ENCODE data around the gene SSR4. TPM values are rescaled to one million over a fixed set of nuclear protein-coding genes. Genes with fewer than 3 reads are reported as not detected.

SSR4 gene
- total RNA-seq, 2 experiments from 2014 or later = 158 to 162 TPM

DNA sequence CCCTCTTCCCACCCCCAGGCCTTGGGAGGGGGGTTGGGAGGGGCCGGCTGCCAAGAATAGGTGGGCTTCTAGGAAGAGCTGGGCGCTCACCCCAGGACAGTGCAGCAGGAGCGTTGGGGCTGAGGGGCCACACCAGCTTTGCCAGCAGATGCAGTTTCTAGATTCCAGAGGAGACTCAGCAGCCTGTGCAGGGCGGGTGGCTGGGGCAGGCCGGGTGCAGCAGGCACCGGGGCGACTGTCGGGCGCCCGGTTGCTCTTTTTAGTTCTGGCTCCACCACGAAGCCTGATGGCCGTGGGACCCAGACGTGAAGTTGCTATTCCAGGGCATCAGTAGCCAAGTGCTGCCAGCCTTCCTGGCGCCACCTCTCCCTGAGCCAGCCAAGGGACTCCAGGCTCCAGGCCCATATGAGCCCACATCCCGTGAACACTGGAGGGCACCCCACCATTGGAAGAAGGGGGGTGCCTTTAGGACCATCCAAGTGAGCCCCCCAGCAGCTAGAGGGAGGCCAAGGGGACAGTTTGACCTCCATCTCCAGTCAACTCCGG, 5.8 kb downstream of the SSR4 start:
- Mint-ChIP-seq H3K4me1 (peaks cover 6% of the 10 kb centered on the region), H3K27me3 (no peaks in the 10 kb centered on the region), H3K36me3 (peaks cover 7% of the 10 kb centered on the region), H3K27ac (no peak overlapping the region), H3K9me3 (no peaks in the 10 kb centered on the region), H3K4me3 (no peak overlapping the region)
- ATAC-seq (ENCODE audit: low read depth) (no peak), DNase-seq (no peak)
- POLR2A ChIA-PET = no interaction called here

DNA sequence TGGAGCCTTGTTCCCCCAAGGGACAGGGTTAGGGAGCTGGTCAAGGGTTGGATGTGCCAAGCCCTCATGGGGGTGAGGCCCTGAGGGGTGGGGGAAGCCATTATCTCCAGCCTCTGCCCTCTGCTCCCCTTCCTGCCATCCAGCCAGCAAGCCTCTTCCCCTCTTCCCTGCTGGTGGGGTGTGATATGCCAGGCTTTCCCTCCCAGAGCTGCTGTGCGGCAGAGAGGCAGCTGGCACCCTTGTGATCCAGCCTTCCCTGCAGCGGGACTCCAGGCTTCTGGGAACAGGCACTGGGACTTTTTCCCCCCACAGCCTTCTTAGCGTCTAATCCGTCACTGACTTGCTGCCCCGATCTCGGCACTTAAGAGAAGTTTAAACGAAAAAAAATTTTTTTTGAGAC, 6.3 kb downstream of the SSR4 start:
- Mint-ChIP-seq H3K9me3 (no peaks in the 10 kb centered on the region), H3K4me1 (peaks cover 6% of the 10 kb centered on the region), H3K36me3 (peaks cover 7% of the 10 kb centered on the region), H3K4me3 (no peak overlapping the region), H3K27me3 (no peaks in the 10 kb centered on the region), H3K27ac (no peak overlapping the region)
- ATAC-seq (ENCODE audit: low read depth) = no peak
- DNase-seq = no peak
- POLR2A ChIA-PET = no interaction called here

GRCh38 chrX:153801669-153802068, 7.2 kb downstream of the SSR4 start:
- H3K36me3 Mint-ChIP-seq = peaks cover 3% of the 10 kb centered on the region
- POLR2A ChIA-PET = no interaction called here

GRCh38 chrX:153802513-153803045, 8.1 kb downstream of the SSR4 start:
- Mint-ChIP-seq H3K4me3 (no peak overlapping the region), H3K27ac (no peak overlapping the region), H3K4me1 (no peaks in the 10 kb centered on the region), H3K27me3 (no peaks in the 10 kb centered on the region), H3K9me3 (no peaks in the 10 kb centered on the region), H3K36me3 (peaks cover 3% of the 10 kb centered on the region)
- no peak for DNase-seq
- no peak for ATAC-seq (ENCODE audit: low read depth)
- POLR2A ChIA-PET = no interaction called here

More at GRCh38 chrX:153801669-153802068, 7.2 kb downstream of the SSR4 start:
- no peak for ATAC-seq (ENCODE audit: low read depth)
- no peak overlapping the region for H3K4me3 Mint-ChIP-seq
- H3K27me3 Mint-ChIP-seq = no peaks in the 10 kb centered on the region
- H3K9me3 Mint-ChIP-seq = no peaks in the 10 kb centered on the region
- no peak for DNase-seq
- no peaks in the 10 kb centered on the region for H3K4me1 Mint-ChIP-seq
- no peak overlapping the region for H3K27ac Mint-ChIP-seq

DNA sequence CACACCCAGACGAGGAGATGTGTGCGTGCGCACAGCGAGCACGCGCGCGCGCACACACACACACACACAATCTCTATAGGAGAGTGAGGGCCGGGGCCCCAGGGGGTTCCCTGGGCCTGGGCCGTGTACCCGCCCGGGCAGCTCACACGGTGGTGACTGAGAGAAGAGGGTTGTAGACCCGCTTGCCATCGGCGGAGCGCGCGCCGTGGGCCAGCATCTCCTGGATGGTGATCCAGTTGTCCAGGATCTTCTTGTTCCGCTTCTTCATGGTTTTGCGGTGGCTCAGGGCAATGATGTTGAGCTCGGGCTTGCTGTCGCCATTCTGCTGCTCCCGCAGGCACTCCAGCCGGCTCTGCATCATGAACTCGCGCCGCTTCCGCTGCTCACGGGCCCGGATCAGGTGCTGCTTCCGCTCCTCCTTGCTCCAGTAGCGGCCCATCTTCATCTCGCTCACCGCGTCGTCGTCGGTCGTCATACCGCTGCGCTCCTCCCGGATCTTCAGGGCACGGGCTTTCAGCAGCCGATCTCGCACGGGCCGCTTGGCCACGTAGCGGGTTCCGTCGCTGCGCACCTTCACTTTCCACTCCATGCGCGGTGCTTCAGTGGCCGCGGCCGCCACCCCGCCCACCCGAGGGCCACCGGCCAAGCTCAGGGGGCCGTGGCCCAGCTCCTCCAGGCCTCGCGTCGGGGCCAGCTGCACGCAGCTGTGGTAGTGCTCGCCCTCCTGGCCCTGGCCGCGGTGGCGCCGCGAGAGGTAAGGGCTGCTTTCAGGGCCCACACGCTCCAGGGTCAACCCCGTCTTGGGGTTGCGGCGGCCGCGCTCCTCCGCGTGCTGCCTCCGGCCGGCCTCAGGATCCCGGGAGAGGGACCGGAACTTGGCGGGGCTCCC, 9.0 kb downstream of the SSR4 start:
- Mint-ChIP-seq H3K36me3 (no peaks in the 10 kb centered on the region), H3K4me3 (no peak overlapping the region), H3K4me1 (no peaks in the 10 kb centered on the region), H3K27me3 (no peaks in the 10 kb centered on the region), H3K9me3 (no peaks in the 10 kb centered on the region), H3K27ac (no peak overlapping the region)
- DNase-seq = no peak
- ATAC-seq (ENCODE audit: low read depth) = no peak
- POLR2A ChIA-PET = no interaction called here

DNA sequence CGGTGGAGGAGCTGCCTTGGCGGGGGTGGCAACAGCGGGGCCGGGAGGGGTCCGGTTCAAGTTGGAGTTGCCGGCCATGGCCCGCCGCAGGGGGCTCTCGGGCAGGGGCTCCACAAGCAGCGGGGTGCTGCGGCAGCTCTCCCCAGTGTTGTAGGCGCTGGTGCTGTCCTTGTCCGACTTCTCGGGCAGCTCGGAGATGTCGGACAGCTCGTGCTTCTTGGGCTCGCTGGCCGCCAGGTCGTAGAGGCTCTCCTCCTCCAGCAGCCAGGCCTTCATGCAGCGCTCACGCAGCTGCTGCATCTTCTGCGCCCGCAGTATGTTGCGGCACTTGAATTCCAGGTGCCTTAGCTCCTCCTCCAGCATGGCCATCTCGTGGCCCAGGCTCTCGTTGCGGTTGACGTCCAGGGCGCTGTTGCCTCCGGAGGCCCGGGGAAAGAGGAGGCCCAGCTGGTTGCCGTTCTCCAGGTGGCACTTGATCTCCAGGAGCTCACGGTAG, 9.7 kb downstream of the SSR4 start:
- no peak for DNase-seq
- ATAC-seq (ENCODE audit: low read depth) = no peak
- H3K27ac Mint-ChIP-seq = no peak overlapping the region
- no peaks in the 10 kb centered on the region for H3K4me1 Mint-ChIP-seq
- no peaks in the 10 kb centered on the region for H3K27me3 Mint-ChIP-seq
- H3K9me3 Mint-ChIP-seq = no peaks in the 10 kb centered on the region
- no peak overlapping the region for H3K4me3 Mint-ChIP-seq
- POLR2A ChIA-PET = no interaction called here
- H3K36me3 Mint-ChIP-seq = no peaks in the 10 kb centered on the region

- Mint-ChIP-seq H3K36me3 (no peaks in the 10 kb centered on the region), H3K9me3 (no peaks in the 10 kb centered on the region), H3K4me1 (no peaks in the 10 kb centered on the region), H3K4me3 (no peak overlapping the region), H3K27ac (no peak overlapping the region), H3K27me3 (no peaks in the 10 kb centered on the region)
- ATAC-seq (ENCODE audit: low read depth) = no peak
- POLR2A ChIA-PET = no interaction called here
- DNase-seq = no peak
Observed at GRCh38 chrX:153804621-153805020, 10.2 kb downstream of the SSR4 start.

- POLR2A ChIA-PET = no interaction called here
- Mint-ChIP-seq H3K36me3 (no peaks in the 10 kb centered on the region), H3K4me1 (no peaks in the 10 kb centered on the region), H3K4me3 (no peak overlapping the region), H3K27me3 (no peaks in the 10 kb centered on the region), H3K27ac (no peak overlapping the region), H3K9me3 (no peaks in the 10 kb centered on the region)
- no peak for ATAC-seq (ENCODE audit: low read depth)
- no peak for DNase-seq
Observed at GRCh38 chrX:153805436-153805835, 11.0 kb downstream of the SSR4 start.

DNA sequence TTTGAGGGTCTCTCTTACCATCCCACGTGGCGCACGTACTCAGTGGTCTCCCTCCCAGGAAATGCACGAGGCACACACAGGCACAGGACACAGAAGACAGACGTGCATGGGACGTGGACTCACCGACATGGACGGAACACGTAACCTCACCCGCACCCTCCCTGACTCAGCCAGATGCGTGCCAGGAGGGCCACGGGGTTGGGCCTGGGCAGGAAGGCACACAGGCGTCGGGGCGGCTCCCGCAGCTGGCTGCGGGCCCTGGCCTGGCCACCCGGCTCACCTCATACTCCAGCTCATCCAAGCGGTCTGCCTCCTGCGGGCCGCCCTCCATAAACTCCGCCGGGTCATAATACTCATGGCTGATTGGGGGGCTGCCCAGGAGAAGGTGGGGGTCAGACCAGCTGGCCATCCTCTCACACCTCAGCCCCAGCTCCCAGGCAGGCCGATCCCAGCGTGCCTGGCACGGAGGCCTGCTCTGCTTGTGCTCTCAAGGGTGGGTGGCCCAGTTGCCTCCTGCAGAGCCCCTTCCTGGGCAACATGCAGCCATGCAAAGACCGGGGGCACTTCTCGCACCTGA, 12.6 kb downstream of the SSR4 start:
- Mint-ChIP-seq H3K27me3 (peaks cover 3% of the 10 kb centered on the region), H3K9me3 (no peaks in the 10 kb centered on the region)
- ATAC-seq (ENCODE audit: low read depth) = no peak

DNA sequence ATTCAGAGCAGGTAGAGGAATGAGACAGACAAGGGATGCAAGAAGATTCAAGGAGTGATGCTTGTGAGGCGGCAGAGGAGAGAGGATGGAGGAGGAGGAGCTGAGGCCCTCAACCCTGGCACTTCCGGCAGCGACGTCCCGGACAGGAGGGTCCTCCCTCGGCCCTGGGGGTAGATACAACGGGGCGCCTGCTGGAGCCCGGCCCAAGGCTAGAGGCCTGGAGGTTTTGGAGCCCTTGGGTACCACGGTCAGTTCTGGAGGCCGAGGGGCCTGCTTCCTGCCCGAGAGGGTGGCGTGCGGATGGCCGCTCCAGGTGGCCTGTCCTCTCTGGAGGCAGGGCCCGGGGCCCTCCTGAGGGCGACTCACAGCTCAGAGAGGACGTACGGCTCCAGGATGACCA, 13.5 kb downstream of the SSR4 start:
- H3K36me3 Mint-ChIP-seq = no peaks in the 10 kb centered on the region

More for the DNA sequence above, 12.6 kb downstream of the SSR4 start:
- Mint-ChIP-seq H3K4me1 (no peaks in the 10 kb centered on the region), H3K4me3 (no peak overlapping the region), H3K36me3 (no peaks in the 10 kb centered on the region), H3K27ac (no peak overlapping the region)
- POLR2A ChIA-PET = no interaction called here
- no peak for DNase-seq

GRCh38 chrX:153812220-153812619, 17.8 kb downstream of the SSR4 start:
- Mint-ChIP-seq H3K27ac (no peak overlapping the region), H3K9me3 (no peaks in the 10 kb centered on the region), H3K4me1 (peaks cover 10% of the 10 kb centered on the region), H3K4me3 (no peak overlapping the region), H3K27me3 (peaks cover 16% of the 10 kb centered on the region), H3K36me3 (no peaks in the 10 kb centered on the region)
- ATAC-seq (ENCODE audit: low read depth) (no peak), DNase-seq (no peak)
- POLR2A ChIA-PET = no interaction called here

More for the DNA sequence above, 13.5 kb downstream of the SSR4 start:
- POLR2A ChIA-PET = no interaction called here
- no peak for DNase-seq
- no peaks in the 10 kb centered on the region for H3K4me1 Mint-ChIP-seq
- H3K9me3 Mint-ChIP-seq = no peaks in the 10 kb centered on the region
- H3K27ac Mint-ChIP-seq = no peak overlapping the region
- ATAC-seq (ENCODE audit: low read depth) = no peak
- H3K27me3 Mint-ChIP-seq = peaks cover 11% of the 10 kb centered on the region
- H3K4me3 Mint-ChIP-seq = no peak overlapping the region

- no peak overlapping the region for H3K4me3 Mint-ChIP-seq
- H3K36me3 Mint-ChIP-seq = no peaks in the 10 kb centered on the region
- no peaks in the 10 kb centered on the region for H3K9me3 Mint-ChIP-seq
- peaks cover 18% of the 10 kb centered on the region for H3K27me3 Mint-ChIP-seq
- H3K4me1 Mint-ChIP-seq = peaks cover 13% of the 10 kb centered on the region
- H3K27ac Mint-ChIP-seq = peak overlapping the region; percentile 30
- DNase-seq (no peak), ATAC-seq (ENCODE audit: low read depth) (no peak)
- POLR2A ChIA-PET = no interaction called here
Observed at GRCh38 chrX:153813161-153813560, 18.7 kb downstream of the SSR4 start.

DNA sequence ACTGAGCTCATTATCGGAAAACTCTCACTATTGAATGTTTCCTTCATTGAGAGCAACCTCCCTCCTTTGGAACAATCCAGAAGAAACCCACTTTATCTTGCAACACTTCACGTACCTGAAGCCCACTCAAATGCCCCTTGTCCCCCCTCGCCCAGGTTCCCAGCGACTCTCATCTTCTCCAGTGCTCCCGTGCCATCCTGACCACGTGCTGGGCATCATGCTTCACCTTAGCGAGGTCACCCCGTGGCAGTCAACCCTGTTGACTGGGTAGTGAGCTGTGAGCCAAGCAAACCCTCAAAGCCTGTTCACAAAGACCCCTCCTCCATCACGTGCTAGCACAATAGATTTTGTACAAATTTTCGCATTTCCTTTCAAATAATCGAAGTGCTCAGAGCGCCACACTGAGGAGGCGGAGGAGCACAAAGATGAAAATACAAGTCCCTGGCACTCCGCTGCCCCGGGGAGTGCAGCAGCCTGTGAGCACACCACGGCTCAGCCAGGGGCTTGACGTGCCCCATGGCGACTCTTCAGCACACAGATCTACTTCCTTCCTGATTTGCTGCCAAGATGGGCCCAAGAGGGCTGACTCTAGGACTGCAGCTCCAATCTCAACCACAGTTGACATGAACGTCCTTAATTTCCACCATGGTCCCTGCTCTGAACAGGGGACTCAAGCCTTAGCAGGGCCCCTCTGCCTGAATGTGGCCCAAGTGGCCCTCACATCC, 20.3 kb downstream of the SSR4 start:
- Mint-ChIP-seq H3K4me3 (no peak overlapping the region), H3K36me3 (no peaks in the 10 kb centered on the region), H3K9me3 (no peaks in the 10 kb centered on the region), H3K4me1 (peaks cover 13% of the 10 kb centered on the region), H3K27me3 (peaks cover 22% of the 10 kb centered on the region), H3K27ac (no peak overlapping the region)
- no peak for ATAC-seq (ENCODE audit: low read depth)
- POLR2A ChIA-PET = no interaction called here
- DNase-seq = no peak

Measured in activated naive CD8-positive, alpha-beta T cell treated with anti-CD3 and anti-CD28 coated beads, Interleukin-2, amount 10 ng/mL, durations not matched to agents 7 days and 5 days (primary cell).